ENCODE data around the gene SMIM21.

SMIM21 gene

DNA sequence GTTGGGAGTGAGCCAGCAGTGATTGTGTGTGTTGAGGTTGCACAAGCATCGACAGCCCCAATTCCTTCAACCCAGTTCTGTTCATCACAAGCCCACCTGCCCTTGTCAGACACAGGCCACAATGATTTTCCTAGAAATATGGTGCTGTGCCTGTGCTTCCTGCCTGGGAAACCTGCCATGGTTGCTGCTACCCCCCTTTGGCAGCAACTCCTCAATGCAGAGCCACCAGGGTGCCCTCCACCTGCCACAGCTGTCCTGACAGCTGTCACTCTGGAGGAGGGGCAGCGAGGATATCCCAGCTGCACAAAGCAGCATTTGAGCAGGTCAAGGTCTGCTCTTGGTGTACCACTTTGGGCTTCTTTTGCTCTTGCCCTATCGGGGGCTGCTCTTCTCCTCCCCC, 27.1 kb downstream of the SMIM21 start:
- Histone ChIP-seq H3K36me3 (ENCODE audit: control insufficient read depth, insufficient read depth, low read length) (no peaks in the 10 kb centered on the region), H3K27ac (ENCODE audit: low read depth, low read length) (no peak overlapping the region), H3K9me3 (ENCODE audit: control insufficient read depth, insufficient read depth, low read depth, low read length) (no peaks in the 10 kb centered on the region), H3K4me1 (ENCODE audit: control insufficient read depth, insufficient read depth, low read length) (0 out of 2 replicates have a peak, but pooled peaks cover 2% of the 10 kb centered on the region), H3K27me3 (ENCODE audit: control insufficient read depth, insufficient read depth, low read length) (no peaks in the 10 kb centered on the region), H3K4me3 (ENCODE audit: low read depth, low read length) (no peak overlapping the region), H3K9ac (ENCODE audit: low read length) (no peak overlapping the region)

DNA sequence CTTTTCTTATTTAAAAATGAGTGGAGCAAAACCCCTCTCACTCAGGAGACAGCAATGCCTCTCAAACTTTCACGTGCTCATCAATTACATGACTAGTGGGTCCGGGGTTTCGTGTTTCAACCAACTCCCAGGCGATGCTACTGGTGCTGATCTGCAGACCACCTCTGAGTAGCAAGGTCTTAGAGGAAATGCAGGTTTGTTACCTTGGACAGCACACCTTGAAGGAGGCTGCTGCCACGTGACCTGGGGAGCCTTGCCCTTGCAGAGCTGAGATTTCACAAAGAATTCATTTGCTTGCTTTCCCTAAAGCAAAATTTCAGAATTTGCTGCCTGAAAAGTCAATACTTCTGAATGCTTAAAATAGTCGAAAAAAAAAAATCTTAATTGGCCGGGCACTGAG, 32.4 kb downstream of the SMIM21 start:
- no peak overlapping the region for H3K27ac ChIP-seq (ENCODE audit: low read depth, low read length)
- no peaks in the 10 kb centered on the region for H3K36me3 ChIP-seq (ENCODE audit: control insufficient read depth, insufficient read depth, low read length)
- H3K4me3 ChIP-seq (ENCODE audit: low read depth, low read length) = no peak overlapping the region
- H3K4me1 ChIP-seq (ENCODE audit: control insufficient read depth, insufficient read depth, low read length) = 0 out of 2 replicates have a peak, but pooled peaks cover 2% of the 10 kb centered on the region
- no peak overlapping the region for H3K9ac ChIP-seq (ENCODE audit: low read length)
- no peaks in the 10 kb centered on the region for H3K9me3 ChIP-seq (ENCODE audit: control insufficient read depth, insufficient read depth, low read depth, low read length)
- H3K27me3 ChIP-seq (ENCODE audit: control insufficient read depth, insufficient read depth, low read length) = no peaks in the 10 kb centered on the region

- no peak overlapping the region for H3K27ac ChIP-seq (ENCODE audit: low read depth, low read length)
- no peaks in the 10 kb centered on the region for H3K4me1 ChIP-seq (ENCODE audit: control insufficient read depth, insufficient read depth, low read length)
- no peaks in the 10 kb centered on the region for H3K36me3 ChIP-seq (ENCODE audit: control insufficient read depth, insufficient read depth, low read length)
- H3K4me3 ChIP-seq (ENCODE audit: low read depth, low read length) = no peak overlapping the region
- H3K9me3 ChIP-seq (ENCODE audit: control insufficient read depth, insufficient read depth, low read depth, low read length) = no peaks in the 10 kb centered on the region
- no peaks in the 10 kb centered on the region for H3K27me3 ChIP-seq (ENCODE audit: control insufficient read depth, insufficient read depth, low read length)
- H3K9ac ChIP-seq (ENCODE audit: low read length) = no peak overlapping the region
Observed at GRCh38 chr18:75393721-75394120, 33.8 kb downstream of the SMIM21 start.

DNA sequence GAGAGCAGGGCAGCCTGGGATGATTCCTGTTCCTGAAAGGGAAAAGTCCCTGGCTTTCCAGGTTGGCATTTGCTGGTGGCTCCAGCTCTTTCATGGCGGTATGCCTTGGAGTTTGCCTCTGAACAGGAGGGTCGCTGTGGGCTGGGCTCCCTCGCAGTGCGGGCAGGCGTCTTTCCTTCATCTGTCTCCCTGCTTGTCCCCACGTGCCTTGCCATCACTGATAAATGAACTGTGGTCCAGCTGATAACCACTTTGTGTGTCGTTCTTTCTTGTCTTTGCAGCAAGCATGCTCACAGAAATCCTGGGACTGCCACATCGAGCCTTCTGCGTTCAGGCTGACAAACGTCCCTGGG, 35.3 kb downstream of the SMIM21 start:
- Histone ChIP-seq H3K4me3 (ENCODE audit: low read depth, low read length) (no peak overlapping the region), H3K9ac (ENCODE audit: low read length) (no peak overlapping the region), H3K27me3 (ENCODE audit: control insufficient read depth, insufficient read depth, low read length) (no peaks in the 10 kb centered on the region), H3K4me1 (ENCODE audit: control insufficient read depth, insufficient read depth, low read length) (no peaks in the 10 kb centered on the region), H3K27ac (ENCODE audit: low read depth, low read length) (no peak overlapping the region), H3K9me3 (ENCODE audit: control insufficient read depth, insufficient read depth, low read depth, low read length) (no peaks in the 10 kb centered on the region), H3K36me3 (ENCODE audit: control insufficient read depth, insufficient read depth, low read length) (no peaks in the 10 kb centered on the region)

DNA sequence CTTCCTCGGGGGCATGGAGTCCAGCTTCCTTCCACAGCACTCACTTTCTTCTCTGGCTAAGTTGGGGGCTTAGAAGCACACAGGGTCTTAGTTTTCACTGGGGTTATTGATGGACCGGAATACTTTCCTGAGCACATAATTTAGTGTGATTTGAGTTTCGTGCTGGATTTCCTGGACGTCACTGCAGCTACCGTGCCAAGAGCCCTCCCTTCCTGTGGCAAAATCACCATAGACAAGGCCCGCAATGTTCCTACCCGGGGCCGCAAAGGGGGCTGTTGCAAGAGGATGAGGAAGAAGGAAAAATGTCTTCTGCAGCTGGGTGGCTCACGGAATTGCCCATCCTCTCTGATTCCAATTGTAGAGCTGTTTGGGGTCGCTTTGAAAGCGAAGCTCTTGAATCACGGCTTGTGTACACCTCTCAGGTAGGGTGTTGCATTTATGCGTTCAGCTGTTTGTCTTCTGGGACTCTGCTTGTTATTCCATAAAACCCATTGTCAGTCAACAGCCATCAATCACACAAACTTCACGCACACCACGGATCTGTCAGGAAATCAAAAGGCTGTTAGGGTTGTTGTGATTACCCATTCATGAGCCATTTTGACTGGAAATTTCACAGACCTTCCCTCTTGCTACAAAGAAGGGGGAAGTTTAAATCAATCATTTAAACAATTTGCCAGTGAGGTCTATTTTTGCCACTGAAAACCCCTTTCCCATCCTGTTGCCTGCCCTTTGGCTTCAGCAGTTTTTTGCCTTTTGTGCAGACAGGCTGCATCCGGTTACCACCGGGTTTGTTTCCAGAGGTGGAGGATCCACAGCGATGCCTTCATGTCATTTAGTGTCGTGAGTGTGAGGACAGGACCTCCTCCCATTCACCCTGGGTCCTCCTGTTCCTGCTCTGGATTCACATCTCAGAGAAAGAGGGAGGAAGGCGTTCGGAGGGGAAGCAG, 36.0 kb downstream of the SMIM21 start:
- H3K36me3 ChIP-seq (ENCODE audit: control insufficient read depth, insufficient read depth, low read length) = no peaks in the 10 kb centered on the region
- H3K27me3 ChIP-seq (ENCODE audit: control insufficient read depth, insufficient read depth, low read length) = no peaks in the 10 kb centered on the region
- H3K27ac ChIP-seq (ENCODE audit: low read depth, low read length) = no peak overlapping the region
- H3K9me3 ChIP-seq (ENCODE audit: control insufficient read depth, insufficient read depth, low read depth, low read length) = no peaks in the 10 kb centered on the region
- H3K9ac ChIP-seq (ENCODE audit: low read length) = no peak overlapping the region
- H3K4me3 ChIP-seq (ENCODE audit: low read depth, low read length) = no peak overlapping the region
- no peaks in the 10 kb centered on the region for H3K4me1 ChIP-seq (ENCODE audit: control insufficient read depth, insufficient read depth, low read length)

- Histone ChIP-seq H3K36me3 (ENCODE audit: control insufficient read depth, insufficient read depth, low read length) (no peaks in the 10 kb centered on the region), H3K4me3 (ENCODE audit: low read depth, low read length) (no peak overlapping the region), H3K27ac (ENCODE audit: low read depth, low read length) (no peak overlapping the region)
Observed at GRCh38 chr18:75390854-75391253, 36.6 kb downstream of the SMIM21 start.

GRCh38 chr18:75384144-75384543, 43.4 kb downstream of the SMIM21 start:
- no peaks in the 10 kb centered on the region for H3K4me1 ChIP-seq (ENCODE audit: control insufficient read depth, insufficient read depth, low read length)
- no peak overlapping the region for H3K4me3 ChIP-seq (ENCODE audit: low read depth, low read length)
- H3K9ac ChIP-seq (ENCODE audit: low read length) = no peak overlapping the region
- H3K36me3 ChIP-seq (ENCODE audit: control insufficient read depth, insufficient read depth, low read length) = no peaks in the 10 kb centered on the region
- H3K27ac ChIP-seq (ENCODE audit: low read depth, low read length) = no peak overlapping the region
- no peaks in the 10 kb centered on the region for H3K27me3 ChIP-seq (ENCODE audit: control insufficient read depth, insufficient read depth, low read length)
- no peaks in the 10 kb centered on the region for H3K9me3 ChIP-seq (ENCODE audit: control insufficient read depth, insufficient read depth, low read depth, low read length)

More at GRCh38 chr18:75390854-75391253, 36.6 kb downstream of the SMIM21 start:
- H3K9ac ChIP-seq (ENCODE audit: low read length) = no peak overlapping the region
- H3K27me3 ChIP-seq (ENCODE audit: control insufficient read depth, insufficient read depth, low read length) = no peaks in the 10 kb centered on the region
- no peaks in the 10 kb centered on the region for H3K9me3 ChIP-seq (ENCODE audit: control insufficient read depth, insufficient read depth, low read depth, low read length)
- no peaks in the 10 kb centered on the region for H3K4me1 ChIP-seq (ENCODE audit: control insufficient read depth, insufficient read depth, low read length)

DNA sequence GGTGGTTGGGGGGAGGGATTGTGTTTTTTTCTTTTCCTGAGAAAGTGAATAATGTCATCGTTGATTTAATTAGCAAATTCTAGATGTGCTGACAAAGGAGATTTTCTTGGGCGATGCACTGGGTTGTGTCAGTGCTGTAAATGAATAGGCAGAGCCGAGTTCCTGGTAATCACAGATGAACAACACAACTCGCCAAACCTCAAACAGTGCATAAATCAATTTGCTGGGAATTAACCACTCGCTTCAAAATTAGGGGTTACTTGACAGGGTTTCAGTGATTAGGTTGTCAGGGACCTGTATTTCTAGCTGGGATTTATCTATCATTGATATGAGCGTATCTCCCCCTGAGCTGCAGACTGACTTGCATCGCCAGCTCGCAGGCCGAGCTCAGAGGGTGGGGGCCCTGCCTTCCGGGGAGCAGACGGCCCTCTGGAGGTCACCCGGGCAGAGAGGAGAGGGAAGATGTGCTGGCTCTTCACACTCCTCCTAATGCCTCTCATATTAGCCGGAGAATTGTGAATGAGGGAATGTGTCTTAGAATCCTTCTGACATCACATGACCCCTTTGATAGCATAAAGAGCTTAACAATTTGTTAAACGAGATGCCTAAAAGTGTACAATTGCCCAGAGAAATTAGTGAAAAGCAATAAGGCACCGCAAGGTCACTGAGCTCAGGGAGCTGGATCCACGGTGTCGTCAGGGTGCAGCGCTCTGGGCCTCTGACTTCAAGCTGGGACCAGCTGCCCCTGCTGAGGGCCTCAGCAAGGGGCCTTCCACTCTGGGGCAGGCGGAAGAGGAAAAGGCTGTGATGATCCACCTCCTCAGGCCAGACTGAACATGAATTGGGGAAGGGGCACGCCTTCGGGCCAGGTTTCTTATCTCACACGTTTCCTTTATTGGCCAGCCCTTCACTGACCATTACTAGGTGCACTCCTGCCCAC, 48.9 kb downstream of the SMIM21 start:
- no peak overlapping the region for H3K27ac ChIP-seq (ENCODE audit: low read depth, low read length)
- no peak overlapping the region for H3K4me3 ChIP-seq (ENCODE audit: low read depth, low read length)
- H3K9ac ChIP-seq (ENCODE audit: low read length) = no peak overlapping the region
- H3K27me3 ChIP-seq (ENCODE audit: control insufficient read depth, insufficient read depth, low read length) = no peaks in the 10 kb centered on the region
- no peaks in the 10 kb centered on the region for H3K4me1 ChIP-seq (ENCODE audit: control insufficient read depth, insufficient read depth, low read length)
- no peaks in the 10 kb centered on the region for H3K36me3 ChIP-seq (ENCODE audit: control insufficient read depth, insufficient read depth, low read length)
- no peaks in the 10 kb centered on the region for H3K9me3 ChIP-seq (ENCODE audit: control insufficient read depth, insufficient read depth, low read depth, low read length)

DNA sequence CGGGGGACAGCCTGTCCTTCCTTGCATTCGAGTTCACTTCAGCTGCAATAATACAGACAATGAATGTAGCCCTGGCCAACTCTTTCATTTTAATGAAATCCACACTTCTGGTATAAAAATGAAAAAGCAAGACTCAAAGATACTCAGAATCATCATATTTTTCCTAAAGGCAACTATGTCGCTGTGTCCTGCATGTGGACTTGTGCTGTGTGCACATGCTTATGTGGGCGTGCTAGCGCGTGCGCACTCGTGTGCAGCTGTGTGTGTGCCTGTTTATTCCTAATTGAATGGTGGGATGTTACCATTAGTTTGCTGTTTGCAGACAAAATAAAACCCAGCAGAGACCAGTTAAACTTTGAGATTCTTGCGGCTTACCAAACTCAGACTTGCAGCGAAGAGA, 49.6 kb downstream of the SMIM21 start:
- Histone ChIP-seq H3K36me3 (ENCODE audit: control insufficient read depth, insufficient read depth, low read length) (no peaks in the 10 kb centered on the region), H3K27ac (ENCODE audit: low read depth, low read length) (no peak overlapping the region), H3K4me1 (ENCODE audit: control insufficient read depth, insufficient read depth, low read length) (no peaks in the 10 kb centered on the region), H3K27me3 (ENCODE audit: control insufficient read depth, insufficient read depth, low read length) (no peaks in the 10 kb centered on the region), H3K9me3 (ENCODE audit: control insufficient read depth, insufficient read depth, low read depth, low read length) (peaks cover 1% of the 10 kb centered on the region; the same call in 1 of the 2 replicates), H3K4me3 (ENCODE audit: low read depth, low read length) (no peak overlapping the region), H3K9ac (ENCODE audit: low read length) (no peak overlapping the region)

- Histone ChIP-seq H3K4me1 (ENCODE audit: control insufficient read depth, insufficient read depth, low read length) (no peaks in the 10 kb centered on the region), H3K9ac (ENCODE audit: low read length) (no peak overlapping the region), H3K4me3 (ENCODE audit: low read depth, low read length) (no peak overlapping the region), H3K9me3 (ENCODE audit: control insufficient read depth, insufficient read depth, low read depth, low read length) (peaks cover 4% of the 10 kb centered on the region; the same call in 1 of the 2 replicates), H3K36me3 (ENCODE audit: control insufficient read depth, insufficient read depth, low read length) (no peaks in the 10 kb centered on the region), H3K27me3 (ENCODE audit: control insufficient read depth, insufficient read depth, low read length) (no peaks in the 10 kb centered on the region), H3K27ac (ENCODE audit: low read depth, low read length) (no peak overlapping the region)
Observed at GRCh38 chr18:75377258-75377657, 50.2 kb downstream of the SMIM21 start.

- H3K4me3 ChIP-seq (ENCODE audit: low read depth, low read length) = no peak overlapping the region
- no peak overlapping the region for H3K9ac ChIP-seq (ENCODE audit: low read length)
- H3K36me3 ChIP-seq (ENCODE audit: control insufficient read depth, insufficient read depth, low read length) = no peaks in the 10 kb centered on the region
- no peaks in the 10 kb centered on the region for H3K27me3 ChIP-seq (ENCODE audit: control insufficient read depth, insufficient read depth, low read length)
- no peak overlapping the region for H3K27ac ChIP-seq (ENCODE audit: low read depth, low read length)
- no peaks in the 10 kb centered on the region for H3K4me1 ChIP-seq (ENCODE audit: control insufficient read depth, insufficient read depth, low read length)
- H3K9me3 ChIP-seq (ENCODE audit: control insufficient read depth, insufficient read depth, low read depth, low read length) = peaks cover 4% of the 10 kb centered on the region; the same call in 1 of the 2 replicates
Observed at GRCh38 chr18:75376004-75376403, 51.5 kb downstream of the SMIM21 start.
